Epidermal melanocyte (primary cell): ENCODE data around the gene METTL4.

Experiments used
- DNase-seq: peaks from one replicate; pipeline ENCODE4 v3.0.0; 2011; ENCODE audit warnings: low spot score; ENCODE audit not compliant: insufficient read length

METTL4 gene

DNA sequence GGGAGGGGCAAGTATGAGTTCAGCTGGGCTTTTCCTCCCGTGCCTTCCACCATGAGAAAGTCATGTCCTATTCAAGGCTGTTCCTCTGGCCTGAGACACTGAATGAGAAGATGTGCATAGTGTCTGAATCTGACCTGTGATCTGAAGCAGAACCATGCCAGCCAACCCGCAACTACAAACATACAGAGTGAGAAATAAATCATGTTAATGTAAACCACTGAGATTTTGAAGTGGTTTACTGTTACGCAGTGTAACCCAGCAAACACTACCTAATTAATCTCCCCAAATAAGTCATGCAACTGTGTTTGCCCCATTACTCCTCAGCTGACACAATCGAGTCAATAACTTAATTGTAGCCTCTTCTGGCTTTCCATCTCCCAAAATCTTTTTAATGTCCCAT, 49.2 kb downstream of the METTL4 start:
- no peak for DNase-seq

DNA sequence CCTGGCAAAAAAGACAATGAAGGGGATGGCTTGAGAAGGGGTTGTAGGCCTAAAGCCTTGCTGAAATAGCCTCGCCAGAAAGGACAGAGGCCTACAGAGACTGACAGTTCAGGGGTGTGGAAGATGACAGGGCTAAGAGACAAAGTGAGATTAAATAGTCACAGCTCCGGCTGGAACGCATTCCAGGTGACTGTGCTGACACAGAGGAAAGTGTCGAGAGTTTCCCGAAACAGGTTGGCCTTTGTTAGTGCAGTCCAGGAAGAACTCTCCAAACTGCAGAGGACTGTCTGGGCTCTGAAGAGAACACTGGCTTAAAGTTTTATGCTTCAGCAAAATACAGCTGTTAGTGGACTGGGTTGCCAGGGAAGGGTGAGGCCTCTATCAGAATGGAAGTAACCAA, 52.8 kb downstream of the METTL4 start:
- no peak for DNase-seq

DNA sequence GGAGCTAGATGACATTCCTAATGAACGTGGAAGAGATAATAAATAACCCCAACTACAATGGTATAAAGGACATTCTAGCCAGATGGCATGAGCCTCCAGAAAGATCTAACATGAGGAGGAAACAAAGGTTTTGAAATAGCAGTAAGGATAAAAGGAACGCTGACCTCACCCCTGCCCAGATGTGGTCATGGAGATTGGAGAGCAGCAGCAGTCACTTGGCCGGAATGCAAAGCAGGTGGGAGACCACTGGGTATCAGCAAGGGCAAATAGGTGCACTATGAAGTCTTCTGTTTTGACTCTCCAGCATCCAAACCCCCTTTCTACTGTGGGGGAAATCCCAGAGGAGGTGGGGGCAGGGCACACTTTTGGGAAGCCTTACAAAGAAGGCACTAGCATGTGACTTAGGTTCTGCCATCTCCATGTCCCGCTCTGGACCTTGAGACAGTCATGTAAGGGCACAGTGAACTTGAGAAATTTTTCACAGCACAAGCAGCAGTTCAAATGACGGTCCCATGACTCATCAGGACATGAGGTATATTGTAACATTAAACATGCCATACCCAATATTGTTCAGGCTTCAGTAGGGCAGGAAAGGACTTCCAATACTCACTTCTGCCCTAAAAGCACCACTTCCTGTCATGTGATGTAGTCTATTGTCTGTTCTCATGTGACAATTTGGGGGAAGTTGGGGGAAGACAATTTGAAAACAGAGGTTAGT, 55.2 kb downstream of the METTL4 start:
- DNase-seq, result no peak

DNA sequence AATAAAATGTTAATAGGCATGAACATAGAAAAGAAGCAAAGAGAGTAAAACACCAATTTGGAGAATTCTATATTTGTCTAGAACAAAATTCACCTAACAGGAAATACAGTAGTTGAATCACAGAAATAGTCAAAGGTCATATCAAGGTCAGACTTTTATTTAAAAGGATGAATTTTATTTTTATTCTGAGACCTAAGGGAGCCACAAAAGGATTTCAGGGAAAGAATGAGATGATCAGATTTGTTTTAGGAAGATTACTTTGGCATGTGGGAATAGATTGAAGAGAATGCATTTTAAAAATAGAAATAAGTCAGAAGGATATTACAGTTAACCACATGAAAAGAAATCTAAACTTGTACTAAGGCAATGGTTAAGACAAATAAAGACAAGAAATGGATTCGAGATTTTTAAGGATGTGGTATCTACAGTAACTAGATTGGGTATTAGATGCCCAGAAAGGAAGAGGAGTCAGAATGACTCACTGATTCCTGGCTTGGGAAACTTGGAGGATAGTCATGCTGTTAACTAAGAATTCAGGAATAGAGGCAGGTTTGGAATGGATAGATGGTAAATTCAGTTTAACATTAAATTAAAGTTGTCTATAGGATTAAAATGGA, 56.0 kb downstream of the METTL4 start:
- no peak for DNase-seq

DNA sequence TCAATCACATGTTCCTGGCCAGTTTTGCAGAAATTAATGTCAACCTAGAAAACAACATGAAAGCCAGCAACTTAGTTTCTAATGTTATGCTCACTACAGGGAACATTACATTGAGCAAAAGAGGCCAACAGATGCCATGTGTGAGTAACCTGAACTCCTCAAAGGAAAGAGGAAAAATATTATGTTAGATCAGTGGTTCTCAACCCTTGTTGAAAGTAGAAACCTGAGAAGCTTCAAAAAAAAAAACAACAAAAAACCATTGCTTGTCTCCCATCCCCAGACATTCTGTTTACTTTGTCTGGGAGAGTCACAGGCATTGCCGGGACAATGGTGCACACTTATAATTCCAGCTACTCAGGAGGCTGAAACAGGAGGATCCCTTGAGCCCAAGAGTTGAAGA, 57.7 kb downstream of the METTL4 start:
- DNase-seq, result no peak

DNA sequence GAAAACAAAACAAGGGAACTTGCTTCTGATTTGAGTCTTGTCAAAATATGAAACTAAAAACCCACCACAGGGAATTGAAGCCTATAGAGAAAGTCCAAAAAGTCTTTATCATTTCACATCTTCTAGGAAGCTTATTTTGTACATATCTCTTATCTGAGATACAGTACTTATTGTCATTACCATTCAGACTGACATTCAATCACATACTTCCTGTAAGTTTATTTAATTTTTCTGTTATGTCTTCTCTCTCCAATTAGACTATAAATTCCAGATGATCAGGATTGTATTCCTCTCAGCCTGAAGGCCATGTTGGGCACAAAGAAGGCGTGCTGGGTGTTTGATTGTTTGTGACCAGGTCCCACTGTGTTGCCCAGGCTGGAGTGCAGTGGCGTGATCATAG, 59.2 kb downstream of the METTL4 start:
- no peak for DNase-seq

DNA sequence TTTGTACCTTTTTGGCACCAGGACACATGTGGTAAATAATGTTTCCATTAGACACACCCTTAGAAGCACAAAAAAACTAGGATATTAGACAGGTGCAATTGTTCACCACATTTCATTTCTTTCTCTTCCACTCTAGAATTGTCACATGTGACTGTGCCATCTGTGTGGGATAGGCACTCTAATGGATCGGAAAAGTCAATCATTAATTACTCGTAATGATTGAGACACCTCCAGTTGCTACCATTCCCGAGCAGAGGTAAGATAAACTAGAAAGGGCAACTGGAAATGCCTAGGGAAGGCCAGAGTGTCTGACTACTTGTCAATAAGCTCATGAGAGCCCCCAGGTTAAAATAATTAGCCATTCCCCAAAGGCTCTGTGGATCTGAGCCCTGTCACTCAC, 59.9 kb downstream of the METTL4 start:
- no peak for DNase-seq

DNA sequence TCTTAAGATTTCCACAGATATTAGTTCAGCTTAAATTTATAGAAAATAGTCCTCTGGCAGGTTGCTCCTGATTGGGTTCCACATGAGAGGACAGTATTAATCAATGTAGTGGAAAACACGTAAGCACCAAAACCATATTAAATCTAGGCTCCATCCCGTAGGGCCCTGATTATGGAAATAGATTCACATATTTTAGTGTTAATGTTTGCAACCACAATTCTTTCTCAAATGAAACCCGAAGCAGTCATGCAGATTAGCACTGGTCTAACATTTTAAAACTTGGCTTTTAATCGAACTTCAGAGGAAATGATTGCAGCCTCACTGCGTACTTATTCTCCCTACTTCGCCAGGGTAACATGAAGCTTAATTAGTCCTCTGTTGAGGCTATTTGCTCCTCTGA, 60.9 kb downstream of the METTL4 start:
- no peak for DNase-seq

DNA sequence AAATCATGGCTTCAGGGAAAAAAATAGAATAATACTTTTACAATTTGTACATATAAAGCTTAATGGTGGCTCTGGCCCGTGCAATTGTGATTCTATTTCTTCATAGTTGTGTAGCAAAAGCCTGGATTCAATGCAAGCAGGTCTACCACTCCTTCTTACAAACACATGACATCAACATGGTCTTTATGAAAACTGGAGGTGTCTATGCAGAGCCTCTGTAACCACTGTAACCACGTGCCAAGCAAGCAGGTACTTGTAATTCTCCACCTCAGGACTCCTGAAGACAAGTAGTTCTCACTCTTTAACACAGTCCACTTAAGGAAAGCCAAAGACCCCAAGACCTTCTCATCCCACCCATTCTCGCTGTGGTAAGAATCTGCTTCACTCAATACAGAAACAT, 62.6 kb downstream of the METTL4 start:
- no peak for DNase-seq

DNA sequence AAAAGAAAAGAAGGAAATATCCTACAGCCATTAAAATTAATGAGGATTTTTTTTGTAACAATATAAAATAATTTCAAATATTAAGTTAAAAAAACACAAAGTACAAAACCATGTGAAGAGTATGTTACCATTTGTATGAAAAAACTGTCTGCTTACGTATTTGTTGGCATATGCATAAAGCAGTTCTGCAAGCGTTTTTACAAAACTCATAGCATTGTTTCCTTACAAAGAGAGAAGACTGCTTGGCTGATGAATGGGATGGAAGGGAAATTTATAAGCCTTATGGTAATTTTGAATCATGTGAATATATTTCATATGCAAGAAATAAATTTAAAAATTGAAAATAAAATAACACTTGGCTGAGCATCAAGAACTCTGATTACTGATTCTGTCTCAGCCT, 63.1 kb downstream of the METTL4 start:
- no peak for DNase-seq

DNA sequence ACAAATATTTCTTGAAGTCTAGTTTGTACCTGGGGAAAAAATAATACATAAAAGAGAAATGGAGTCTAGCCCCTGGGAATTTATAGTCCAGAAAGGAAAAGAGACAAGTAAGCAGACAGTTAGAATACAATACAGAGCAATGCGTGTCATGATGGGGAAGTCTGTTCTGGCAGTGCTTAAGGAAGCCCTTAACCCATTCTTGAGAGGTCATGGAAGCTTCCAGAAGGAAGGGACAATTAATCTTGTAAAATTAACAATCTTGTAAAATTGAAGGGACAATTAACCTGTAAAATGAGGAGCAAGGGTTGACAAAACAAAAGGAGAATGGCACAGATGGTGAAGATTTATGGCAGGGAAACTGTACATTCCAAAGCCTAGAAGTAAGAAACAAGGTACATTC, 66.7 kb downstream of the METTL4 start:
- no peak for DNase-seq

DNA sequence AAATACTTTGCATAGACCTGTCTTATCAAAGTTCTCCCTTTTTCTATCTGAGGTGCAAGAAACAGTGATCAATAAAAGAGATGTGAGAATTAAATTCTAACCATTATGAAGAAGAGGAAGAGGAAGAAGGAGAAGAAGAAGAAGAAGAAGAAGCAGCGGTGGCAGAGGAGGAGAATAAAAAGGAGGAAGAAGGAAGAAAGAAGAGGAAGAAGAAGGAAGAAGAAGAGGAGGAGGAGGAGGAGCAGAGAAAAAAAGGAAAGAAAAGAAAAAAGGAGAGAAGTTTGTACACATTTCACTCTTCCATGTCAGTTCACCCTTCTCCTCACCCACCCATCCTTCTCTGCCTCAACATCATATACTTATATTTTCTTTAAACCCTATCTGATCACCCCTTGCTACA, 68.4 kb downstream of the METTL4 start:
- no peak for DNase-seq

DNA sequence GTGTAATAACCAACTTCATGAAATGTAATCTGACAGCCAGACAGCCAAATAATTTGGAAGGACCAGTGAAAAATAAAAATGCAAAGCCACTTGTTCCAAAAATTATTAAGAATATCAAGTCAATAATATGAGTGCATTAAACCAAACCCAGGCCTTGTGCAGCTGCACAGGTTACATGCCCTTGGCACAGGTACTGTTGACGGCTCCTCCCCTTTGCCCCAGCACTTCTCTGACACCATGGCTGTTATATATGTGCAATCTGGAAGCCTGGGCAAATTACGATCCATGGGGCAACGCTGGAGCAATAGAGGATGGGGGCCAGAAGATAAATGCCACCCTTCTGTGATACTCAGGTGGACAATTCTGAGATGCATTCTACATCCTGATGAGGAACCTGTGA, 68.9 kb downstream of the METTL4 start:
- DNase-seq, result no peak

DNA sequence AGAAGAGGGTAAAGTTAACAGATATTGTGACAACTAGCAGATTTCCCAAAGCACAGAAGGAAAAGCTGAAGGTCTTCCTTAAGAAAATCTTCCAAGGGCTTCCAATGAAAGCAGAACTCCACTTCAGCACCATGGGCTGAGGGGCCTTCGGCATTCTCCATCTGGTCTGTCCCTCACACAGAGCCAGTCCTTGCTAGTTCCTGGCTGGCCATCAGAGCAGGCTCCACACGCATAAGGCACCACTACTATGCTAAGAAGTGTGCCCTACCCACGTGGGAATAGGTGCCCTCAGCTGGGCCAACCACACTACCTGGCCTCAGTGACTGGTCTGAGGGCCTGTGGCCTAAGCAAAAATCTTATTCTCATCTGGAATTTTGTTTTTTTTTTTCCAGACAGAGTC, 73.5 kb downstream of the METTL4 start:
- DNase-seq, result no peak

DNA sequence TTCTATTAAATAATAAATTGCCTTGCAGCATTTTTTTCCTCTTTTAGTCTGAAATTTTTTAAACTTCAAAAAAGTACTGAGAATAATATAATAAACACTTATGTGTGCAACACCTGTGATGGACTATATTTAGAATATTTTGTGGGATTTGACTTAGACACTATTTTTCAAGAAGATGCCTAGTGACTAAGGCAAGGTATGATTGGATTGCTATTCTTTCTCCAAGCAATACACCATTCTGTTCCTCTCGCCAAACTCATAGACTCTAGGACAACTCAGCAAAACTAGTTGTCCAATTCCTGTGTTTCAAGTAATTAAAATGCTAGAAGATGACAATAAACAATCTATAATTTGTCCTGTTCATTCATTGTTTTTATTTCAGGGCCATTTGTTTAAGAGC, 75.9 kb downstream of the METTL4 start:
- no peak for DNase-seq

DNA sequence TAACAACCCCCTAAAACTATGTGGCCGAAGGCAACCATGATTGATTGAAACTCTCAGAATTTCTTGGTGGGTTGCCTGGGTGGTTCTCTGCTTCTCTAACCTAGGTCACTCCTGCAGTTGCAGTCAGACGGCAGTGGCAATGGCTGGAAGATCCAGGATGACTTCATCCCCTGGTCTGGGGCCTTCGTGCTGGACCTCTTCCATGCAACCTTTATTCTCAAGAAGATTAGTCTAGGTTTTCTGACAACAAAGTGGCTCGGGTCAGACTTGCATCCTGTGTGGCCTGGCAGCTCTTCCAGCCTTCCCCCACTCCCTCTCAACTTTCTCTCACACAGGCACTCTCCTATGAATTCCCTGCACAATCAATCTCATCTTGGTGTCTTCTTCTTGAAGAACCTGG, 76.4 kb downstream of the METTL4 start:
- no peak for DNase-seq
